ENCODE results near the gene PDCD2L.
"Not testable (repeated sequence)": the region's sequence is repeated elsewhere in the genome, so short reads cannot be mapped to it uniquely, and the experiment has no call there.

The PDCD2L gene

DNA sequence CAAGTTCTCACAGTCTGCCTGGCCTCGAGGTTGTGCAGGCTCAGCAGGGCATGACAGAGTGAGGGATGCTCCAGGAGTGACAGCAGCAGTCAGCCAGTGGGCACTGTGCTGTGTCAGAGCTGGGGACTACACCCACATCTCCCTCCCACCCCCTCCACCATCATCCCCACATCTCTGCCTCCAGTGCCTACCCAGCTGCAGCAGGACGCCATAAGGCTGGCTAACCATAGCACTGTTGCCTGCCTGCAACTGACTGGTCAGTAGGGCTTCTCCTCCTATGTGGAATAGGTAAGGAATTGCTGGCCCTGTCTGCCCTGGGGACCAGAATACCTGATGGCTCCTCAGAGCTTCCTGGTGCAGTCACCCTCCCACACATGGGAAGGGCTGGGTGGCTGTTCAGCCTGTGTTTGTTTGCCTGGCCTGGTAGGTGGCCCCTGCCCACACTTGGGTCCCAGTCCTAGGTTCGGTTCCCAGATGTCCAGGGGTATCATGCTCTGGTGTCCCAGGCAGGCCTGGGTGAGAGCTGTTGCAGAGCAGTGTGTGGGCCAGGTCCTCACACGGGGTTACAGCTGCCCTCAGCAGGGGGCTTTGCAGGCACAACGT is 23.5 kb upstream of the PDCD2L start:
- no peak for DNase-seq

DNA sequence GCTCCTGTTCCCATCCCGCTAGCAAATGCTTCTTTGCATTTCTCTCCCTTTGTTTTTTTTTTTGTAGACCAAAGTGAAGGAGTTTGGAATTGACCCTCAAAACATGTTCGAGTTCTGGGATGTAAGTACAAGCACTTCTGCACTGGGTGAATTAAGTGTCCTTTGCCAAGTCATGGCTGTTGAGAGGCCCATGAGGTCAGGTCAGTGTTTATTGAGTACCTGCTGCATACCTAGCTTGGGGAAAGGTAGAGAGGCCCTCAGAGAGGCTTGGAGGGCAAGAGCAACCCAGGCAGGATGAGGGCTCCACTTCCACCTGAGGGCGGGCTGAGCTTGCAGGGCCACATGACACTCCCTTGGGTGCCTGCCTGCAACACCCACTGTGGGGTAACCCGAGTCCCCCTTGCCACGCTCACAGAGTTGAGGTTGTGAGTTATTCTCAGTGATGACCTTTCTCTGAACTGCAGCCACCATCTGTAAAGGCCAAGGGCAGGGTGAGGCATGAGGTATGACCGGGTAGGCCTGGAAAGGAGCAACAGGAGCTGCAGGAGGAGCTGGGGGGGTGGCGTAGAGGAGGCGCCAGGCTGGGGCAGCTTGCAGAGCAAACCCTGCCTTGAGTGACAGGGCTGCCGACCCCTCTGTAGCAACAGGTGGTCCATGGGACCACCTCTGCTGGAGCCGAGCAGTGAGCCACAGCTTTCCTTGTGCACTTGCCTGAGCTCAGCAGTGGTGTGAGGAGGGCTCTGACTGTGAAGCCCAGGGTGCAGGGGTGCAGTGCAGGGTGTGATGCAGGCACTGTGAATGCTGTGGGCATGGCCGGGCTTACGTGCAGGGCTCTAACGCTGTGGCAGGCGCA is 22.6 kb upstream of the PDCD2L start:
- DNase-seq = no peak

DNA sequence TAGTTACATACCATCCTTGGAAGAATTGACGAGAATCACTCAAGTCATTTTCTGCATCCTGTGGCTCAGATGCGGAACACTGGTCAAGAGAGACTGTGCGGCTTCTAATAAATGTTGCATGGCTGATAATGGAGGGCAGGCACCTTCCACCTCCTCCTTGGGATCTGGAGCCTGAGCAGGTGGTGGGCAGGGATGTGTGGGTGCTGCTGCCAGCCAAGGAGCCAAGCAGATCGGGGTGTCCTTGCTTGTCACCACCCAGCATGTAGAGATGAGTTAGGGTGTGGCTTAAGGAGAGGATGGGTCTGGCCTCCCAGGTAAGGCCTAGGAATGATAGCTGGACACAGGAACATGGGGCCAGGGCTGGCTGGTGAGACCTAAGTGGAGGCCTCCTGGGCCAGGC is 21.7 kb upstream of the PDCD2L start:
- no peak for DNase-seq

DNA sequence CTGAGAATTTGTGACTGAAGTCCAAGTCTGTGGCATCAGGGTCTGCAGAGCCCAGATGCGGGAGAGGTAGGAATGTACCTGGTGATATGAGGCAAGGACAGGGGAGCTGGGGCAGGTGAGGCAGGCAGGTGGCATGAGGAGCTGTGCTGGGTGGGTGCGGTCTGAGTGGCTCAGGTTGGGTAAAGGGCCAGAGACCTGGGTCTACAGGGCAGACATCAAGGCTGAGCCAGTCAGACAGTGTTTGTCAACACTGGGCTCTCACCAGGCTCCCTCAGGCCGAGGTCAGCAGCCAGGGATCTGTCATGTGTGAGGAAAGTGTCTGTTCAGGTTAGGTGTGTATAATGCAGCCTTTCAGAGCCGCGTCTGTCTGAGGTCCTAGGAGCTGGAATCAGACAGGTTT is 20.6 kb upstream of the PDCD2L start:
- no peak for DNase-seq

DNA sequence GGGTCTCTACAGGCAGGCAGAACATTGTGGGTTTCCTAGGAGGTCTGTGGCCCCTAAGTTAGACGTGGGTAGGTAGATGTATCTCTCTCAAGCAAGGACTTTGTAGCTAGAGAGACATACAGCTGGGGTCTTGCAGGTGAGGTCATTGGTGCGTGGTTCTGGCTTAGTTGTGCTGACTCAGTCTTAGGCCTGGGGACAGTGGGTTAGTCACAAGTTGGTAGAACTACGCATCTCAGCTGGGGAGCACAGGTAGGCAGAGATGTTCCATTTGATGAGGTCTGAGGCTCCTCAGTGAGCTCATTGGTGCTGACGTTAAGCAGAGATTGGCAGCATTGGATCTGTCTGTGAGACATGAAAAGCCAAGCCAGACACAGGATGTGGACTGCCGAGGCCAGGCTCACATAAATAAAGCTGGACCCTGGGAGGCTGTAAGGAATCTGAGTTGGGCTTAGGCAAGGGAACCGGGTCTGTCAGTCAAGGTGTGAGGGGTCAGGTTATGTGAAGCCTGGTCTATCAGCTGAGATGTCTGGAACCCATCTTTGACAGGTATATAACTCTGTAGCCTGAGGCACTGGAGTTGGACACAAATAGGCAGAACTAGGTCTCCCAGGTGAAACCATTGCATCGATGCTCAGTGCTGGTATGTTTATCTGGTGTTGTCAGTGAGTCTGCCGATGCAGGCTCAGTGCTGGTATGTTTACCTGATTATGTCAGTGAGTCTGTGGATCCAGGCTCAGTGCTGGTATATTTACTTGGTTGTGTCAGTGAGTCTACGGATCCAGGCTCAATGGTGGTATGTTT is 17.4 kb upstream of the PDCD2L start:
- no peak for DNase-seq

DNA sequence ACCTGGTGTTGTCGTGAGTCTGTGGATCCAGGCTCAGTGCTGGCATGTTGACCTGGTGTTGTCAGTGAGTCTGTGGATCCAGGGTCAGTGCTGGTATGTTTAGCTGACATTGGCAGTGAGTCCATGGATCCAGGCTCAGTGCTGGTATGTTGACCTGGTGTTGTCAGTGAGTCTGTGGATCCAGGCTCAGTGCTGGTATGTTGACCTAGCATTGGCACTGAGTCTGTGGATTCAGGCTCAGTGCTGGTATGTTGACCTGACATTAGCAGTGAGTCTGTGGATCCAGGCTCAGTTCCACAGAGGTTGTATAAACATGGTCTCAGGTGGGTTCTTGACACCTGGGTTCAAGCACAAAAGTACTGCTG is 16.8 kb upstream of the PDCD2L start:
- DNase-seq = no peak

DNA sequence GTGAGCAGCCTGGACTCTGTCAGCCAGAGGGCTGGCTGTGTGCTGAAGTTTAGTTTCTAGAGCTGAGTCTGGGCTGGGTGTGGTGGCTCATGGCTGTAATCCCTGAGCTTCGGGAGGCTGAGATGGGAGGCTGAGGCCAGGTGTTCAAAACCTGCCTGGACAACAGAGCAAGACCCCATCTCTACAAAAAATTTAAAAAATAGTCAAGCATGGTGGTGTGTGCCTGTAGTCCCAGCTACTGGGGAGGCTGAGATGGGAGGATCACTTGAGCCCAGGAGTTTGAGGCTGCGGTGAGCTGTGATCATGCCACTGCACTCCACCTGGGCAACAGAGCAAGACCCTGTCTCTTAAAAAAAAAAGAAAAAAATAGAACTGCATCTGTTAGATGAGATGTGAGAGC is 15.5 kb upstream of the PDCD2L start:
- not testable (repeated sequence) for DNase-seq

DNA sequence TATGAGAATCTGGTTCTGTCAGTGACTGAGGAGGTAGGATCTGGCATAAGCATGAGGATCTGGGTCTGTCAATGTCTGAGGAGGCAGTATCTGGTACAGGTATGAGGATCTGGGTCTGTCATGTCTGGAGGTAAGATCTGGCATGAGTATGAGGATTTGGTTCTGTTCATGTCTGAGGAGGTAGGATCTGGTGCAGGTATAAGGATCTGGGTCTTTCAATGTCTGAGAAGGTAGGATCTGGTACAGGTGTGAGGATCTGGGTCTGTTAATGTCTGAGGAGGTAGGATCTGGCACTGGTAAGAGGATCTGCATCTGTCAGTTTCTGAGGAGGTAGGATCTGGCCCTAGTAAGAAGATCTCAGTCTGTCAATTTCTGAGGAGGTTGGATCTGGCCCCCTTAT is 12.4 kb upstream of the PDCD2L start:
- DNase-seq = no peak

DNA sequence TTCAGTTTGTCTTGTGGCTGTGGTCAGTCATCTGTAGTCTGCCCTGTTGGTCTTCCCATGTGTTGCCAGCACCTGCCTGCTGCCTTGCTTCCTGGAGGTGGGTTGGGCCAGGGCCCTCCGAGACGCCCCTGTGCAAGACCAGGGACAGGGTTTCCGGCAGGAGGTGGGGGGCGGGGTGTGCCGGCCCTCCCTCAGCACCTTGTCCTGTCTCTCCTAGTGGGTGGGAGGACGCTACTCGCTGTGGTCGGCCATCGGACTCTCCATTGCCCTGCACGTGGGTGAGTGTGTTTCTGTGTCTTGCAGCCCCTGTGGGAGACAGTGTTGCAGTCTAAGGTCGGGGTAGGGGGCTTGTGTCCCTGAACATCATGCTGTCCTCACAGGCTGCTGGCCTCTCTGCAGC is 11.2 kb upstream of the PDCD2L start:
- DNase-seq = no peak

DNA sequence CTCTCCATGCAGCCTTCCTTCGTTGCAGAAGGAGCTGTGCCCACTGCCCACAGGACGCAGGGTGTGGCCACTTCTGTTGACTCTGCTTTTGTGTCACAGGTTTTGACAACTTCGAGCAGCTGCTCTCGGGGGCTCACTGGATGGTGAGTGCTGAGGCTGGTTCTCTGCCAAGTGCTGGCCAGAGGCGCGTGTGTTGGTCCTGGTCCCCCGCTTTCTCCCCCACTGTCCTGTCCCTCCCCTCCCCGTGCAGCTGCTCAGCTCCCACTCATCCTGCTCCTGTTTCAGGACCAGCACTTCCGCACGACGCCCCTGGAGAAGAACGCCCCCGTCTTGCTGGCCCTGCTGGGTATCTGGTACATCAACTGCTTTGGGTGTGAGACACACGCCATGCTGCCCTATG is 10.6 kb upstream of the PDCD2L start:
- DNase-seq = no peak

DNA sequence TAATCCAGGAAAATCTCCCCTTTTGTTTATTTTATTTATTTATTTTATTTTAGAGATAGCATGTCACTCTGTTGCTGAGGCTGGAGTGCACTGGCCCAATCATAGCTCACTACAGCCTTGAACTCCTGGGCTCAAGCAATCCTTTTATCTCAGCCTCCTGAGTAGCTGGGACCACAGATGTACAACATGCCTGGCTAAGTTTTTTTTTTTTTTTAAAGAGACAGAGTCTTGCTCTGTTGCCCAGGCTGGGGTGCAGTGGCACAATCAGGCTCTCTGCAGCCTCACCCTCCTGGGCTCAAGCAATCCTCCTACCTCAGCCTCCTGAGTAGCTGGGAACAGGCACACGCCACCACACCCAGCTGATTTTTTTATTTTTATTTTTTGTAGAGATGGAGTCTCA is 6.3 kb upstream of the PDCD2L start:
- no peak for DNase-seq

DNA sequence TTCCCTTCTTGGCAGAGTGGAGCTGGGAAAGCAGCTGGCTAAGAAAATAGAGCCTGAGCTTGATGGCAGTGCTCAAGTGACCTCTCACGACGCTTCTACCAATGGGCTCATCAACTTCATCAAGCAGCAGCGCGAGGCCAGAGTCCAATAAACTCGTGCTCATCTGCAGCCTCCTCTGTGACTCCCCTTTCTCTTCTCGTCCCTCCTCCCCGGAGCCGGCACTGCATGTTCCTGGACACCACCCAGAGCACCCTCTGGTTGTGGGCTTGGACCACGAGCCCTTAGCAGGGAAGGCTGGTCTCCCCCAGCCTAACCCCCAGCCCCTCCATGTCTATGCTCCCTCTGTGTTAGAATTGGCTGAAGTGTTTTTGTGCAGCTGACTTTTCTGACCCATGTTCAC is 4.3 kb upstream of the PDCD2L start:
- no peak for DNase-seq

DNA sequence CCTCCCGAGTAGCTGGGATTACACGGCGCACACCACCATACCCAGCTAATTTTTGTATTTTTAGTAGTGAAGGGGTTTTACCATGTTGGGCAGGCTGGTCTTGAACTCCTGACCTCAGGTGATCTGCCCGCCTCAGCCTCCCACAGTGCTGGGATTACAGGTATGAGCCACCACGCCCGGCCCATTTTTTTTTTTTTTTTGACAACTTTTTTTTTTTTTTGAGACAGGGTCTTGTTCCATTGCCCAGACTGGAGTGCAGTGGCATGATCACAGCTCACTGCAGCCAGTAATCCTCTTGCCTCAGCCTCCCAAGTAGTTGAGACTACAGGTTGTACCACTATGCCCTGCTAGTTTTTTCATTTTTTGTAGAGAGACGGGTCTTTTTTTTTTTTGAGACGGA is 3.4 kb upstream of the PDCD2L start:
- not testable (repeated sequence) for DNase-seq

DNA sequence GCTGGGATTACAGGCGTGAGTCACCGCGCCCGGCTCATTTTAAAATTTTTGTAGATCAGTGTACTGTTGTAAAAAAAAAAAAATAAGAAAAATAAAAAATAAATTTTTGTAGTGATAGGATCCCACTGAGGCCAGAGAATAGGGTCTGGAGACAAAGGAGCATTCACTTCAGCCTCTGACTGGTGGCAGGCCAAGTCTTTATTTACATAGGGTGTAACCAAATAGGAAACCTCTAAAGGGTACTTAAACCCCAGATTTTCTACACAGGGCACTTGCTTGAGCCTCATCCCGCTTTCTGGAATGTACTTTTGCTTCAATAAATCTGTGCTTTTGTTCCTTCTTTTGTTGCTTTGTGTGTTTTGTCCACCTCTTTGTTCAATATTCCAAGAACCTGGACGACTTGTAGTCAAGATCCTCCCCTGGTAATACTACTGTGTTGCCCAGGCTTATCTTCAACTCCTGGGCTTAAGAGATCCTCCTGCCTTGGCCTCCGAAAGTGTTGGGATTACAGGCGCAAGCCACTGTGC is 2.1 kb upstream of the PDCD2L start:
- no peak for DNase-seq

DNA sequence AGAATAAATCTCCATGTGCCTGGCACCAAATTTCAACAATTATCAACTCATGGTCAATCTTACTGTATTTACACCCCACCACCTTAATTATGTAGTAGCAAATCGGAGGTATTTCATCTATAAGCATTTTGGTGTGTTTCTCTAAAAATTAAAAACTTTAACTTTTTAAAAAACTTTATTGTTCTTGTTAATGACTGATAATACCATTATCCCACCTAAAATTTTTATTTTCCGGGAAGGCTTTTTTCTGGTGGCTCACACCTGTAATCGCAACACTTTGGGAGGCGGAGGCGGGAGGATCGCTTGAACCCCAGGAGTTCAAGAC is 453 bp upstream of the PDCD2L start:
- DNase-seq = no peak

DNA sequence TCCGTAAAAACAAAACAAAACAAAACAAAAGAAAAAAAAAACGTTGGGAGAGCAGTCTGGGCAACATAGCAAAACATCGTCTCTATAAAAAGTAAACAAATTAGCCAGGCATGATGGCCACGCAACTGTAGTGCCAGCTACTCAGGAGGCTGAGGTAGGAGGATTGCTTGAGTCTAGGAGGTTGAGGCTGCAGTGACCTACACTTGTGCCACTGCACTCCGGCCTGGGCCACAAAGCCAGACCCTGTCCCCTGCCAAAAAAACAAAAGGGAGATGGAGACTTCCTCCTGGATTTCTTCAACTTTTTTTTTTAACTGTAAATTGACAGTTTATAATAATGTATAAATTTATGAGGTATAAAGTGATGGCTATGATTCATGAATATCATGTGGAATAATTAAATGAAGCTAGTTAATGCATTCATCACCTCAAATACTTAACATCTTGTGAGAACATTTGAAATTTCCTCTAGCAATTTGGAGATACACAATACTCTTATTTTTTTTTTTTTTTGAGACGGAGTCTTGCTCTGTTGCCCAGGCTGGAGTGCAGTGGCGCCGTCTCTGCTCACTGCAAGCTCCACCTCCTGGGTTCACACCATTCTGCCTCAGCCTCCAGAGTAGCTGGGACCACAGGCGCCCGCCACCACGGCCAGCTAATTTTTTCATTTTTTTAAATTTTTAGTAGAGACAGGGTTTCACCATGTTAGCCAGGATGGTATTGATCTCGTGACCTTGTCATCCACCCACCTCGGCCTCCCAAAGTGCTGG is 1.9 kb downstream of the PDCD2L start:
- no peak for DNase-seq

DNA sequence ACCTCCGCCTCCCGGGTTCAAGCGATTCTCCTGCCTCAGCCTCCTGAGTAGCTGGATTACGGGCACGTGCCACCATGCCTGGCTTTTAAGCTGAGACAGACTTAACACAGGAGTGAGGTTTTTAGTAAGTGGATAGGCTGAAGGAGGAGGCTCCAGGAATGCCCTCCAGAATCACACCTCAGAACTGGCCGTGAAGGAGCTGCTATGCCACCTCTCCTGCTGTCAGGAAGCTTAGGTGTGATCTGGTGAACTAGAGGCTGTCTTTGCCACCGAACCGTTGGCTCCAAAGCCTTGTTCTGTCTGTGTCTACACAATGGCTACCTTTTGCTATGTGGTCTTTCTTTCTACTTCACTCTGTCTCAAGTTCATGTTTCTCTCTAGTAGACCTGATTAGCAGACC is 4.2 kb downstream of the PDCD2L start:
- no peak for DNase-seq

DNA sequence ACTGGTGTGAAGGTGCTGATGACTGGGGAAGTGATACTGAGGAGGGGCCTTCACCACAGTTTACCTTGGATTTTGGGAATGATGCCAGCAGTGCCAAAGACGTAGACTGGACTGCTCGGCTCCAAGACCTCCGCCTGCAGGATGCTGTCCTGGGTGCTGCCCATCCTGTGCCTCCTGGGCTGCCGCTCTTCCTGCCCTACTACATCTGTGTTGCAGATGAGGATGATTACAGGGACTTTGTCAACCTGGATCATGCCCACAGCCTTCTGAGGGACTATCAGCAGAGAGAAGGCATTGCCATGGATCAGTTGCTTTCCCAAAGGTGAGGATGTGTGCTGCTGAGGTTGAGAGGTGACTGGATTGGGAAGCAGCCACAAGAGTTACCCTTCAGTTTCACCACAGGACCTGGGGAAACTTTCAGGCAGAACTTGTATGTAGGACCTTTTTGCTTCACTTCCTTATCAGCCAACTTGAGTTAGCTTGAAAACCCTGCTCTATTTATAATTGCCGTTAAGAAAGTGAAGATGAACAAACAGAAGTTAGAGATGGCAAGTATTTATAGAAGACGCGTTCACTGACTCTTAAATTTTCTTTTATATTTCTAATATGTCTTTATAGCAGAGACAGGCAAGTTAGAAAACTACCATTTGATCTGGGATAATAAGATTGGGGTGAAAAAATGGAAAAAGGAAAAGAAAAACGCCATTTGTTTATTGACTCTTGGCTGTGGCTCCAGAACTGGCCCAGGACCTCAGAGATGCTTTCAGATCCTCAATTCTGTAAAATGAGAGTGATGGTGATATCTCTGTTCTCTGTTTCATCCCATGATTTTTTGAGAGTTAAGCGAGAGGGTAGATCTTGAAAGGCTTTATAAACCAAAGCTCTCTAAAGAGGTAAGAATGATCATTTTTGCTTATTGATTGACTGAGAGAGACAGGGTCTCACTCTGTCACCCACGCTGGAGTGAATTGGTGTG is 5.3 kb downstream of the PDCD2L start:
- DNase-seq = no peak

DNA sequence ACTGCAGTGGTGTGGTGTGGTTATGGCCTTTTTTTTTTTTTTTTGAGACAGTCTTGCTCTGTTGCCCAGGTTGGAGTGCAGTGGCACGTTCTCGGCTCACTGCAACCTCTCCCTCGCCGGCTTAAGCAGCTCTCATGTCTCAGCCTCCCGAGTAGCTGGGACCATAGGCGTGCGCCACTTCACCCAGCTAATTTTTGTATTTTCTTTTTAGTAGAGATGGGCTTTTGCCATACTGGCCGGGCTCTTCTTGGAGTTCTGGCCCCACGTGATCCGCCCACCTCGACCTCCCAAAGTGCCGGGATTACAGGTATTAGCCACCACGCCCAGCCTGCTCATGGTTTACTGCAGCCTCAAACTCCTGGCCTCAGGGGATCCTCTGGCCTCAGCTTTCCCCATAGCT is 7.0 kb downstream of the PDCD2L start:
- no peak for DNase-seq

DNA sequence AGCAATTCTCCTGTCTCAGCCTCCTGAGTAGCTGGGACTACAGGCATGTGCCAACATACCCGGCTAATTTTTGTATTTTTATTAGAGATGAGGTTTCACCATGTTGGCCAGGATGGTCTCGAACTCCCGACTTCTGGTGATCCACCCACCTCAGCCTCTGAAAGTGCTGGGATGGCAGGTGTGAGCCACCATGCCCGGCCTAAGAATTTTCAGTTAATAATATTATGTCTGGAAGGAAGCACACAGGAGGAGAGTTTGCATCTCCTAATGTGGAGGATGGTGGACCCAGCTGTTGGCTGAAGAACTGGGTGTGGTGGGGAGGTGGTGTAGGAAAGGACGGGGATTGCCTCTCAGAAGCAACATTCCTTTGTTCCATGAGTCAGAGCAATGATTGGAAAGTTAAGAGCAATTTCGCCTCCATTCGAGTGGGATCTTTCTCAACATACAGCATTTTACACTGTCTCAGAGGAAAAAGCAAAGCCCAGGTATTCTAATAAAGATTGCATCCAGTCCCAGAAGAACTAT is 11.9 kb downstream of the PDCD2L start:
- DNase-seq = no peak

DNA sequence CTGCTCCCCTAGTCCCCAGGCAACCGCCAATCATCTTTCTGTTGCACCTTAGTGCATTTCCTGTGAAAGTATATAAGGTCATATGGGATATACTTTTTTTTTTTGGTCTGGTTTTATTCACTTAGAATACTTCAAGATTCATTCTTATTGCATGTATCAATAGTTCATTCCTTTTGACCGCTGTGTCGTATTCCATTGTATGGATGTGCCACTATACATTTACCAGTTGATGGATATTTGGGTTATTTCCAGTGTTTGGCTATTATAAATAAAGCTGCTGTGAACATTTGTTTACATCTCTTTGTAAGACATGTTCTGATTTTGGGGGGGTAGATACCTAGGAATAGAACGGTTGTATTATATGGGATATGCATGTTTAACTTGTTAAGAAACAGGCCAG is 14.1 kb downstream of the PDCD2L start:
- no peak for DNase-seq

All from NCI-H2081 treated with DMSO at 0.1 percent for 48 hours (cell line).